OCI-LY1 (cell line): ENCODE data around the gene BFSP1.

Experiments used
- CTCF ChIP-seq: fragments of 200-600 bp; sonication (generic), shearing (Covaris generic); IDR thresholded peaks from 2 replicates; pipeline ENCODE4 v1.5.1; 2017; ENCODE audit warnings: mild to moderate bottlenecking, antibody characterized with exemption, low read length, moderate library complexity, mixed read lengths
- EZH2 ChIP-seq: fragments of 200-600 bp; sonication (generic), shearing (Covaris generic); IDR thresholded peaks from 2 replicates; pipeline ENCODE4 v1.8.0; 2017; ENCODE audit warnings: borderline replicate concordance, mixed run types, mild to moderate bottlenecking, antibody characterized with exemption, low read length, moderate library complexity, mixed read lengths

- no peak for TF ChIP-seq CTCF
- no peak for TF ChIP-seq EZH2
Measured at GRCh38 chr20:17565169-17565845, 34.1 kb upstream of the BFSP1 start.
